Liver (tissue), 3 donors: ENCODE measurements around the gene SLC8A3.

Experiments
- EGR1 ChIP-seq, 2 donors: IDR thresholded peaks; 2 replicates each; pipeline ENCODE4 v1.6.1; 2016 to 2018; ENCODE audit warnings: antibody characterized with exemption in 2 of 2, low read depth in 2 of 2
- FOXA1 ChIP-seq: IDR thresholded peaks from 2 replicates; pipeline ENCODE4 v1.6.1; 2016; ENCODE audit warnings: antibody characterized with exemption
- GABPA ChIP-seq, 2 donors: IDR thresholded peaks in 1 of 2; conservative IDR thresholded peaks in 1 of 2; 2 replicates each; pipeline ENCODE4 v1.6.1; 2016; ENCODE audit warnings: antibody characterized with exemption in 2 of 2, mild to moderate bottlenecking in 1 of 2, moderate library complexity in 1 of 2
- JUND ChIP-seq, 2 donors: IDR thresholded peaks; 2 replicates each; pipeline ENCODE4 v1.6.1; 2016; ENCODE audit warnings: antibody characterized with exemption in 2 of 2
- MAX ChIP-seq: IDR thresholded peaks from 2 replicates; pipeline ENCODE4 v1.6.1; 2016; ENCODE audit warnings: antibody characterized with exemption
- NR2F2 ChIP-seq: IDR thresholded peaks from 2 replicates; pipeline ENCODE4 v1.6.1; 2016; ENCODE audit warnings: antibody characterized with exemption
- RAD21 ChIP-seq, 2 donors: IDR thresholded peaks; 2 replicates each; pipeline ENCODE4 v1.6.1; 2016; ENCODE audit warnings: antibody characterized with exemption in 2 of 2, mild to moderate bottlenecking in 2 of 2
- TAF1 ChIP-seq: conservative IDR thresholded peaks from 2 replicates; pipeline ENCODE4 v1.6.1; 2016; ENCODE audit warnings: antibody characterized with exemption, mild to moderate bottlenecking
- TF ChIP-seq, protein P1 (sequence below): fragments of 150-350 bp; IDR thresholded peaks from 2 replicates; pipeline ENCODE4 v1.5.1; 2017; ENCODE audit warnings: improper control_type of control experiment, low read depth, low read length; ENCODE audit not compliant: missing input control
- TF ChIP-seq, protein P2 (sequence below): IDR thresholded peaks from 2 replicates; pipeline ENCODE4 v1.6.1; 2016; ENCODE audit warnings: antibody characterized with exemption
- donor health status: healthy.
- donor health status: healthy.

- TF ChIP-seq FOXA1 = no peak
- TF ChIP-seq NR2F2 = no peak
- TF ChIP-seq, protein P1, sequence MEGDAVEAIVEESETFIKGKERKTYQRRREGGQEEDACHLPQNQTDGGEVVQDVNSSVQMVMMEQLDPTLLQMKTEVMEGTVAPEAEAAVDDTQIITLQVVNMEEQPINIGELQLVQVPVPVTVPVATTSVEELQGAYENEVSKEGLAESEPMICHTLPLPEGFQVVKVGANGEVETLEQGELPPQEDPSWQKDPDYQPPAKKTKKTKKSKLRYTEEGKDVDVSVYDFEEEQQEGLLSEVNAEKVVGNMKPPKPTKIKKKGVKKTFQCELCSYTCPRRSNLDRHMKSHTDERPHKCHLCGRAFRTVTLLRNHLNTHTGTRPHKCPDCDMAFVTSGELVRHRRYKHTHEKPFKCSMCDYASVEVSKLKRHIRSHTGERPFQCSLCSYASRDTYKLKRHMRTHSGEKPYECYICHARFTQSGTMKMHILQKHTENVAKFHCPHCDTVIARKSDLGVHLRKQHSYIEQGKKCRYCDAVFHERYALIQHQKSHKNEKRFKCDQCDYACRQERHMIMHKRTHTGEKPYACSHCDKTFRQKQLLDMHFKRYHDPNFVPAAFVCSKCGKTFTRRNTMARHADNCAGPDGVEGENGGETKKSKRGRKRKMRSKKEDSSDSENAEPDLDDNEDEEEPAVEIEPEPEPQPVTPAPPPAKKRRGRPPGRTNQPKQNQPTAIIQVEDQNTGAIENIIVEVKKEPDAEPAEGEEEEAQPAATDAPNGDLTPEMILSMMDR = no peak
- no peak for TF ChIP-seq MAX
- TF ChIP-seq, protein P2, sequence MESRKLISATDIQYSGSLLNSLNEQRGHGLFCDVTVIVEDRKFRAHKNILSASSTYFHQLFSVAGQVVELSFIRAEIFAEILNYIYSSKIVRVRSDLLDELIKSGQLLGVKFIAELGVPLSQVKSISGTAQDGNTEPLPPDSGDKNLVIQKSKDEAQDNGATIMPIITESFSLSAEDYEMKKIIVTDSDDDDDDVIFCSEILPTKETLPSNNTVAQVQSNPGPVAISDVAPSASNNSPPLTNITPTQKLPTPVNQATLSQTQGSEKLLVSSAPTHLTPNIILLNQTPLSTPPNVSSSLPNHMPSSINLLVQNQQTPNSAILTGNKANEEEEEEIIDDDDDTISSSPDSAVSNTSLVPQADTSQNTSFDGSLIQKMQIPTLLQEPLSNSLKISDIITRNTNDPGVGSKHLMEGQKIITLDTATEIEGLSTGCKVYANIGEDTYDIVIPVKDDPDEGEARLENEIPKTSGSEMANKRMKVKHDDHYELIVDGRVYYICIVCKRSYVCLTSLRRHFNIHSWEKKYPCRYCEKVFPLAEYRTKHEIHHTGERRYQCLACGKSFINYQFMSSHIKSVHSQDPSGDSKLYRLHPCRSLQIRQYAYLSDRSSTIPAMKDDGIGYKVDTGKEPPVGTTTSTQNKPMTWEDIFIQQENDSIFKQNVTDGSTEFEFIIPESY = no peak
- TF ChIP-seq TAF1 = no peak
- no peak for TF ChIP-seq EGR1 (IDR thresholded peaks at IDR 0.05; ENCODE audit: low read depth in 2 of 2)
- TF ChIP-seq GABPA (IDR thresholded peaks at IDR 0.05 in 1 of 2, conservative IDR thresholded peaks at IDR 0.05 in 1 of 2) = no peak
- no peak for TF ChIP-seq RAD21 (IDR thresholded peaks at IDR 0.05)
- no peak for TF ChIP-seq JUND (IDR thresholded peaks at IDR 0.05)
These were observed 178.8 kb downstream of the SLC8A3 start for GRCh38 chr14:70009961-70010360.
